GM20431 (cell line): ENCODE measurements around the gene MAN2B2.
"Not testable (repeated sequence)": the region's sequence is repeated elsewhere in the genome, so short reads cannot be mapped to it uniquely, and the experiment has no call there.

Source experiments
- in situ Hi-C: fragments of 300-500 bp; cut with MseI, MboI; formaldehyde crosslinking; loops from one replicate; pipeline ENCODE4 v1.15.0; 2020; ENCODE audit warnings: low sequenced_read_pairs; ENCODE audit not compliant: unreplicated experiment

The MAN2B2 gene

DNA sequence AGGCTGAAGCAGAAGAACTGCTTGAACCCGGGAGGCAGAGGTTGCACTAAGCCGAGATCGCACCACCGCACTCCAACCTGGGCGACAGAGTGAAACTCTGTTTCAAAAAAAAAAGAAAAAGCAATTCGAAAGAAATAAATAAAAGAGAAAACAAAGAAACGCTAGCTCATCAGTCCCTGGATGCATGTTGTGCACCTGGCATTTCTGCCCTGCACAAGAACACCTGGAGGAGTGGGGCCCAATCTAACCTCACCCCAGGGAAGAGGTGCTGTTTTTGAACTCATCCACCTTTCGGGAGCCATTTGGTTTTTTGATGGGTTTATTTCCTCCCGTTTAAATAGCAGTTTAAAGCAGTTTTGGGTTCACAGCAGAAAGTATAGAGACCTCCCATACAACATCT is 59.8 kb downstream of the MAN2B2 start:
- in situ Hi-C loops = no loop called here

- in situ Hi-C loops = no loop called here
Observed at GRCh38 chr4:6639137-6639680, 64.2 kb downstream of the MAN2B2 start.

- in situ Hi-C loops = no loop called here
Observed at GRCh38 chr4:6640292-6641163, 65.5 kb downstream of the MAN2B2 start, which contains the start of gene MRFAP1. Gene MRFAP1, plus strand, starts transcription at chr4:6640685. Its CDS starts 178 bp downstream, at chr4:6640863.

- in situ Hi-C loops = no loop called here
Observed at GRCh38 chr4:6641164-6641970, 66.4 kb downstream of the MAN2B2 start.

DNA sequence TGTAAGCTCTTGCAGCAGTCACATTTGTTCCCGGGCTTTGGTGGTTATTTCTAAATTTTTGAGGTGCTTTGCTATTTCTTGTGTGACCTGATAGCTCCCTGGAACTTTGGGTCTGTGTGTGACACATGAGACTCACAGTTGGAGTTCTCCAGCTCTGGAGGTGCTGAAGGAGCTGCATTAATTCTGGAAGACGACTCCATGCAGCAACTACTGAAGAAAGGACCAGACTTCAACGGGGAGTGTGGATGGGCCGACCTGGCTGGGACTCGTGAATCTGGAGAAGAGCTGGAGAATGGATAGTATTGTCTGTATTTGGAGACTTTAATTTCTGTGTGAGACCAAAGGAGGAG is 67.0 kb downstream of the MAN2B2 start:
- in situ Hi-C loops = no loop called here

- in situ Hi-C loops = no loop called here
Observed at GRCh38 chr4:6643141-6643847, 68.3 kb downstream of the MAN2B2 start.

- in situ Hi-C loops = no loop called here
Observed at GRCh38 chr4:6644792-6645530, 70.0 kb downstream of the MAN2B2 start.

GRCh38 chr4:6647169-6647568 is 72.2 kb downstream of the MAN2B2 start:
- in situ Hi-C loops = no loop called here

- in situ Hi-C loops = no loop called here
Observed at GRCh38 chr4:6647582-6648230, 72.7 kb downstream of the MAN2B2 start.

GRCh38 chr4:6649216-6649615 is 74.2 kb downstream of the MAN2B2 start:
- in situ Hi-C loops = no loop called here

DNA sequence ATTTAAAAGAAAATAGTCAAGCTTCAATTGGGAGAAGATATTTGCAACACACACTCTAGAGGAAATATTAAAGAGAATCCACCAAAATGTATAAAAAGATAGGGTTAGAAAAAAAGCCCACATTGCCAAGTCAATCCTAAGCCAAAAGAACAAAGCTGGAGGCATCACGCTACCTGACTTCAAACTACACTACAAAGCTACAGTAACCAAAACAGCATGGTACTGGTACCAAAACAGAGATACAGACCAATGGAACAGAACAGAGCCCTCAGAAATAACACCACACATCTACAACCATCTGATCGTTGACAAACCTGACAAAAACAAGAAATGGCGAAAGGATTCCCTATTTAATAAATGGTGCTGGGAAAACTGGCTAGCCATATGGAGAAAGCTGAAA is 79.2 kb downstream of the MAN2B2 start:
- in situ Hi-C loops = not testable (repeated sequence)

GRCh38 chr4:6655291-6655690 is 80.3 kb downstream of the MAN2B2 start:
- in situ Hi-C loops = not testable (repeated sequence)

DNA sequence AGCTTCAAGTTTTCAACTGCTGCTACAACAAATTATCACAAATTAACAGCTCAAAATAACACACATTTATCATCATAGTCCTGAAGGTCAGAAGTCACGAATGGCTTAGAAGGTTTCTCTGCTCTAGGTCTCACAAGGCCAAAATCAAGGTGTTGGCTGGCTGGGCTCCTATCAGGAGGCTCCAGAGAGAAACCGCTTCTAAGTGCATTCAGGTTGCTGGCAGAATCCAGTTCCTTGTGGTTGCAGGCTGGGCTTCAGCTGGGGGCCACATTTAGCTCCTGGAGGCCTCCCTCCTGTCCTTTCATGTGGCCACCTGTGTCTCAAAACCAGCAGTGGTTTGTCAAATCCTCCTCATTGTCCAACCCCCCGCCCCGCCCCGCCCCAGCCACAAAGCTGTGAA is 80.9 kb downstream of the MAN2B2 start:
- in situ Hi-C loops = no loop called here

DNA sequence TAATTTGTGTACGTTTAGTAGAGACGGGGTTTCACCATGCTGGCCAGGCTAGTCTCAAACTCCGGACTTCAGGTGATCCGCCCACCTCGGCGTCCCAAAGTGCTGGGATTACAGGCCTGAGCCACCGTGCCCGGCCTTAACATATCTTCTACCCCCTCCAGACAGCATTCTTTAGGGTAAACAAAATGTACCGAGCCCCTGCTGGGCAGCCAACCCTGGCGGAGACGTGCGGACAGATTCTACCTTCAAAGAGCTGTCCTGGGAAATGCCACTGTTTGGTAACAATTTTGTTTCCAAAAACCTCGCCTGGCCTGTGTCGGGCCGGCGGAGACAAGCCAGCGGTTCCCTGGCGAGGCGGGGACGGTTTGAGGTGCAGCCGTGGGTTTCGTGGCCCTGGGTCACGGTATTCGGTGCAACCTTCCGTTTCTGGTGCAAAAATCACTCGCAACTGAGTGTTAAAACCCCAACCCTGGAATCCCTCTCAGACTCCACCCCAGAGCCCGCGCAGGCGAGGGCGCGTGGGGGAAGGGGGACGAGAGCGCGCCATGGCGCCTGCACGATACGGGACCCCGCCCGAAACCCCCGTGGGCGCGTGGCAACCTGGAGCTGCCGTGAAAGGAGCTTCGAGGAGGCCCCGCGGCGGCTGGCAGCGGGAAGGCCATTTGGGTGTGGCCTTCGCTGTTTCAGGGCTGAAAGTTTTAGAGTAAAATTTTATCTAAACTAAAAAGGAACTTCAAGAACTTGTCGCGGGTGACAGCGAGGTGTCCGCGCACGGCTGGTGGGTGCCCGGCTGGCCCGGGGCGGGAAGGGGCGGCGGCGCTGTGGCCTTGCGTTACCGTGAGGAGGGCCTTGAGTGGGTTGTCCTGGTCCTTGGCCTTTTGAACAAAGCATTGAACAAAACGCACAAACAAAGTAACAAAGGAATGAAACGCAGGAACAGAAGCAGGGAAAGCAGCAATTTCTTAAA is 82.5 kb downstream of the MAN2B2 start:
- in situ Hi-C loops = no loop called here

GRCh38 chr4:6658209-6658595 is 83.2 kb downstream of the MAN2B2 start:
- in situ Hi-C loops = no loop called here

- in situ Hi-C loops = no loop called here
Observed at GRCh38 chr4:6658597-6659075, 83.6 kb downstream of the MAN2B2 start.

- in situ Hi-C loops = no loop called here
Observed at GRCh38 chr4:6659897-6660296, 84.9 kb downstream of the MAN2B2 start.

DNA sequence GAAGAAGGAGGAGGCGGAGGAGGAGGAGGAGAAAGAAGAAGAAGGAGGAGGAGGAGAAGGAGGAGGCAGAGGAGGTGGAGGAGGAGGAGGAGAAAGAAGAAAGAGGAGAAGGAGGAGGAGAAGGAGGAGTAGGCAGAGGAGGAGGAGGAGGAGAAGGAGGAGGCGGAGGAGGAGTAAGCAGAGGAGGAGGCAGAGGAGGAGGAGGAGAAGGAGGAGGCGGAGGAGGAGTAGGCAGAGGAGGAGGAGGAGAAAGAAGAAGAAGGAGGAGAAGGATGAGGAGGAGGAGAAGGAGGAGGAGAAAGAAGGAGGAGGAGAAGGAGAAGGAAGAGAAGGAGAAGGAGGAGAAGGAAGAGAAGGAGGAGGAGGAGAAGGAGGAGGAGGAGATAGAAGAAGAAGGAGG is 85.4 kb downstream of the MAN2B2 start:
- in situ Hi-C loops = no loop called here
